Upper lobe of right lung (tissue), 1 donor: ENCODE measurements around the gene DRAM1. TPM values are rescaled to one million over a fixed set of nuclear protein-coding genes. Genes with fewer than 3 reads are reported as not detected.

ENCODE experiments used
- ATAC-seq: fragments of 200-7000 bp; cut with Tn5 transposase; one replicate; pipeline ENCODE4 v1.9.1; 2020; ENCODE audit warnings: mild to moderate bottlenecking, moderate library complexity
- DNase-seq: peaks from one replicate; pipeline ENCODE4 v3.0.0-alpha.2; 2020
- H3K27ac ChIP-seq: fragments of 200-600 bp; one replicate; pipeline ENCODE4 v1.8.0; 2022
- H3K27me3 ChIP-seq: fragments of 200-600 bp; one replicate; pipeline ENCODE4 v1.8.0; 2022; ENCODE audit warnings: mild to moderate bottlenecking
- H3K36me3 ChIP-seq: fragments of 200-600 bp; one replicate; pipeline ENCODE4 v1.8.0; 2022
- H3K4me1 ChIP-seq: fragments of 200-600 bp; one replicate; pipeline ENCODE4 v1.8.0; 2022
- H3K4me3 ChIP-seq: fragments of 200-600 bp; one replicate; pipeline ENCODE4 v1.8.0; 2022; ENCODE audit warnings: mild to moderate bottlenecking
- H3K9me3 ChIP-seq: fragments of 200-600 bp; one replicate; pipeline ENCODE4 v1.8.0; 2022
- CTCF ChIP-seq: fragments of 200-600 bp; IDR thresholded peaks from one replicate; pipeline ENCODE4 v1.8.0; 2022; ENCODE audit warnings: antibody characterized with exemption
- intact Hi-C: fragments of 100-400 bp; cut with DNase I; formaldehyde crosslinking; loops from one replicate; pipeline ENCODE4 v1.11.0; 2022
- total RNA-seq: library from RNA; stranded (reverse); fragmentation: NEBNext Ultra II Directional; extraction: Animal tissue kit (Norgen Biotek cat#: 25700); gene quantifications from one replicate; pipeline ENCODE4 v1.2.1, GENCODE V29; 2021
- donor health status: DM: no; HTN: yes; CAD: no; lungs with severe emphysema.

DRAM1 gene
- total RNA-seq, 1 donor from 2014 or later: 162 TPM

GRCh38 chr12:101927999-101928398 lies 50.6 kb downstream of the DRAM1 start:
- no peak for TF ChIP-seq CTCF
- intact Hi-C loops: no loop called here
- Histone ChIP-seq H3K36me3 (peaks cover 3% of the 10 kb centered on the region), H3K4me3 (no peak overlapping the region), H3K27ac (no peak overlapping the region), H3K27me3 (no peaks in the 10 kb centered on the region), H3K4me1 (peaks cover 4% of the 10 kb centered on the region), H3K9me3 (no peaks in the 10 kb centered on the region)
- ATAC-seq (no peak), DNase-seq (no peak)

- intact Hi-C loops: no loop called here
- H3K36me3 ChIP-seq: no peaks in the 10 kb centered on the region
- H3K9me3 ChIP-seq: no peaks in the 10 kb centered on the region
- H3K27ac ChIP-seq: no peak overlapping the region
- TF ChIP-seq CTCF: no peak
- H3K4me3 ChIP-seq: no peak overlapping the region
- H3K4me1 ChIP-seq: peaks cover 4% of the 10 kb centered on the region
- H3K27me3 ChIP-seq: no peaks in the 10 kb centered on the region
- DNase-seq (no peak), ATAC-seq (no peak)
Measured at GRCh38 chr12:101928556-101928955, 51.2 kb downstream of the DRAM1 start.

- DNase-seq: no peak
- Histone ChIP-seq H3K27me3 (no peaks in the 10 kb centered on the region), H3K36me3 (no peaks in the 10 kb centered on the region), H3K4me1 (peaks cover 4% of the 10 kb centered on the region), H3K9me3 (no peaks in the 10 kb centered on the region), H3K4me3 (no peak overlapping the region), H3K27ac (no peak overlapping the region)
- intact Hi-C loops: no loop called here
- no peak for TF ChIP-seq CTCF
- no peak for ATAC-seq
Measured at GRCh38 chr12:101929365-101930041, 52.1 kb downstream of the DRAM1 start.

GRCh38 chr12:101931498-101932326 lies 54.3 kb downstream of the DRAM1 start:
- intact Hi-C loops: no loop called here
- H3K27ac ChIP-seq: no peak overlapping the region

GRCh38 chr12:101933866-101934514 lies 56.6 kb downstream of the DRAM1 start:
- Histone ChIP-seq H3K27ac (no peak overlapping the region), H3K36me3 (no peaks in the 10 kb centered on the region), H3K9me3 (no peaks in the 10 kb centered on the region), H3K4me1 (no peaks in the 10 kb centered on the region), H3K4me3 (no peak overlapping the region), H3K27me3 (no peaks in the 10 kb centered on the region)
- TF ChIP-seq CTCF: no peak
- DNase-seq: no peak
- ATAC-seq: no peak
- intact Hi-C loops: no loop called here

More at GRCh38 chr12:101931498-101932326, 54.3 kb downstream of the DRAM1 start:
- no peaks in the 10 kb centered on the region for H3K9me3 ChIP-seq
- no peak for TF ChIP-seq CTCF
- peaks cover 2% of the 10 kb centered on the region for H3K4me1 ChIP-seq
- H3K4me3 ChIP-seq: no peak overlapping the region
- H3K27me3 ChIP-seq: no peaks in the 10 kb centered on the region
- H3K36me3 ChIP-seq: no peaks in the 10 kb centered on the region
- no peak for ATAC-seq
- DNase-seq: no peak
